Caco-2 (cell line): Measurements from ENCODE around the gene EXOSC1. TPM values are rescaled to one million over a fixed set of nuclear protein-coding genes. Genes with fewer than 3 reads are reported as not detected.

Experiments
- BruUV-seq: library from RNA; stranded (reverse); fragments of 400-500 nt; replicated peaks from 2 replicates; lab custom pipeline; 2021; lab: Mats Ljungman, UMichigan
- CTCF ChIA-PET: fragments of 300-600 bp; sonication (Branson Sonifier 250); formaldehyde crosslinking; loops from one replicate; lab custom pipeline; 2022; ENCODE audit warnings: antibody characterized with exemption; lab: Charles Lee
- POLR2A ChIA-PET: fragments of 300-600 bp; sonication (Branson Sonifier 250); formaldehyde crosslinking; loops from one replicate; lab custom pipeline; 2022; ENCODE audit warnings: antibody characterized with exemption; lab: Charles Lee
- DNase-seq, 2 experiments: peaks; one replicate each; pipeline versions ENCODE4 v3.0.0 to v3.0.0-alpha.2; 2020 to 2022
- H3K27me3 ChIP-seq: replicated peaks from 2 replicates; pipeline ENCODE4 v1.6.0; 2011; ENCODE audit warnings: low read length; ENCODE audit not compliant: control insufficient read depth, insufficient read depth
- H3K36me3 ChIP-seq: 2 replicates; pipeline ENCODE4 v1.5.1; 2011; ENCODE audit warnings: low read length; ENCODE audit not compliant: control insufficient read depth, insufficient read depth
- H3K4me1 ChIP-seq: fragments of 250-450 bp; sonication (Bioruptor Pico); 2 replicates; pipeline ENCODE4 v1.5.1; 2020; ENCODE audit warnings: mild to moderate bottlenecking
- H3K4me3 ChIP-seq: 2 replicates; pipeline ENCODE4 v1.5.1; 2011; ENCODE audit warnings: low read depth, mild to moderate bottlenecking, control low read depth, low read length
- H3K9me3 ChIP-seq: fragments of 250-450 bp; sonication (Bioruptor Pico); 2 replicates; pipeline ENCODE4 v1.5.1; 2020; ENCODE audit warnings: mild to moderate bottlenecking, moderate library complexity
- H3K27ac Mint-ChIP-seq: one replicate; pipeline ENCODE4 v1.8.0; 2022; ENCODE audit warnings: mixed read lengths; ENCODE audit not compliant: unreplicated experiment
- H3K27me3 Mint-ChIP-seq: one replicate; pipeline ENCODE4 v1.8.0; 2022; ENCODE audit warnings: mixed read lengths; ENCODE audit not compliant: insufficient read depth, unreplicated experiment
- H3K36me3 Mint-ChIP-seq: one replicate; pipeline ENCODE4 v1.8.0; 2022; ENCODE audit warnings: mild to moderate bottlenecking, mixed read lengths; ENCODE audit not compliant: insufficient read depth, unreplicated experiment
- H3K4me1 Mint-ChIP-seq: one replicate; pipeline ENCODE4 v1.8.0; 2022; ENCODE audit warnings: low read depth, mixed read lengths; ENCODE audit not compliant: unreplicated experiment
- H3K4me3 Mint-ChIP-seq: one replicate; pipeline ENCODE4 v1.8.0; 2022; ENCODE audit warnings: mild to moderate bottlenecking, moderate library complexity, mixed read lengths; ENCODE audit not compliant: unreplicated experiment
- H3K9me3 Mint-ChIP-seq: one replicate; pipeline ENCODE4 v1.8.0; 2022; ENCODE audit warnings: mixed read lengths; ENCODE audit not compliant: unreplicated experiment
- intact Hi-C: fragments of 100-400 bp; cut with micrococcal nuclease; formaldehyde crosslinking; loops from one replicate; pipeline ENCODE4 v1.10.0; 2022; ENCODE audit not compliant: unreplicated experiment
- total RNA-seq: library from RNA; stranded (reverse); gene quantifications from 2 replicates; pipeline ENCODE4 v1.2.3, GENCODE V29; 2022
- TF ChIP-seq, protein P1 (sequence below), 2 experiments: fragments of 200-600 bp in 1 of 2; IDR thresholded peaks; 1 replicate in 1 of 2; 2 replicates in 1 of 2; pipeline versions ENCODE4 v1.5.1 to v1.8.0; 2011 to 2022; ENCODE audit warnings: antibody characterized with exemption in 1 of 2, control low read depth in 1 of 2, inconsistent platforms in 1 of 2, low read depth in 1 of 2, low read length in 1 of 2, mild to moderate bottlenecking in 1 of 2, moderate library complexity in 1 of 2; ENCODE audit not compliant: insufficient read depth in 1 of 2, severe bottlenecking in 1 of 2, unreplicated experiment in 1 of 2

The EXOSC1 gene
- total RNA-seq, 1 experiment from 2014 or later: 84.7 TPM

DNA sequence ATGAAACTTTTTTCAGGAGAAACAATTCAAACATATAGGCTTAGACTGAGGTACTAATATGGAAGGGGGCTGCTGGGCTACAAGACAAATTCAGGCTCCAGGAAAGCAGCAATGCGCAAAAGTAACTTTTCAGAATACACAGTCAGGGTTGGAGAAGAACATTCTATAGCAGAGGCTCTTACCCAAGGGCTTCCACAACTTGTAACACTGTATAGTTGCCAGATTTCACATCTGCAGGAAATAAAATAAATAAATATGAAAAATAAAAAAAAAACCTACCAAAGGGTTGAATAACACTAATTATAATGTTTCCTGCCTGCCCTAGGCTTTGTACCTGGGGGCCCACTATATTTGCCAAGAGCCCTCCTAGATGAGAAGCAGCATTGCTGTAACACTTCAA, 38.1 kb upstream of the EXOSC1 start:
- H3K4me1 ChIP-seq: no peaks in the 10 kb centered on the region
- no peaks in the 10 kb centered on the region for H3K9me3 Mint-ChIP-seq
- POLR2A ChIA-PET: no interaction called here

DNA sequence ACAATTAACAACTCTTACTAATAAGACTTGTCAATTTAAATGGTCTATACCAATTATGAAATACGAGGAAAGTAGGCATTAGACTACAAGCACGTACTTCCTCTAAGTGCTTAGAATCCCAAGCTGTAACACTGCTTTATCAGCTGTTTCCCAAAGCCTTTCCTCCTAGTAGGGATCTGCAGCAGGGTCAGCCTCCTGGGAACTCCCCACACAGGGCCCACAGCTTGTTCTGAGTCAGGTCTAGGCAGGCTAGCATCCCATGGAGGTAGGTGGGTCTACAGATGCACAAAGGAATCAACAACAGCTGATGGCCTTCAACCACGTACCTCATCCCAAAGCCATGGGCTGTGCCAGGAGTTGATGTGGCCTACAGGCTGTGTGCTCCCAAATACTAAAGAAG, 37.7 kb upstream of the EXOSC1 start:
- Mint-ChIP-seq H3K9me3 (no peaks in the 10 kb centered on the region), H3K27me3 (no peaks in the 10 kb centered on the region), H3K4me1 (no peaks in the 10 kb centered on the region), H3K4me3 (no peak overlapping the region), H3K36me3 (peaks cover 48% of the 10 kb centered on the region), H3K27ac (no peak overlapping the region)
- ChIA-PET POLR2A (no interaction called here), CTCF (no interaction called here)
- Histone ChIP-seq H3K27me3 (no peaks in the 10 kb centered on the region), H3K36me3 (no peaks in the 10 kb centered on the region; the same call in none of the 2 replicates), H3K4me3 (no peak overlapping the region), H3K9me3 (no peaks in the 10 kb centered on the region), H3K4me1 (no peaks in the 10 kb centered on the region)
- intact Hi-C loops: no loop called here
- no TSS peak for BruUV-seq
- no peak for DNase-seq
- TF ChIP-seq, protein P1, sequence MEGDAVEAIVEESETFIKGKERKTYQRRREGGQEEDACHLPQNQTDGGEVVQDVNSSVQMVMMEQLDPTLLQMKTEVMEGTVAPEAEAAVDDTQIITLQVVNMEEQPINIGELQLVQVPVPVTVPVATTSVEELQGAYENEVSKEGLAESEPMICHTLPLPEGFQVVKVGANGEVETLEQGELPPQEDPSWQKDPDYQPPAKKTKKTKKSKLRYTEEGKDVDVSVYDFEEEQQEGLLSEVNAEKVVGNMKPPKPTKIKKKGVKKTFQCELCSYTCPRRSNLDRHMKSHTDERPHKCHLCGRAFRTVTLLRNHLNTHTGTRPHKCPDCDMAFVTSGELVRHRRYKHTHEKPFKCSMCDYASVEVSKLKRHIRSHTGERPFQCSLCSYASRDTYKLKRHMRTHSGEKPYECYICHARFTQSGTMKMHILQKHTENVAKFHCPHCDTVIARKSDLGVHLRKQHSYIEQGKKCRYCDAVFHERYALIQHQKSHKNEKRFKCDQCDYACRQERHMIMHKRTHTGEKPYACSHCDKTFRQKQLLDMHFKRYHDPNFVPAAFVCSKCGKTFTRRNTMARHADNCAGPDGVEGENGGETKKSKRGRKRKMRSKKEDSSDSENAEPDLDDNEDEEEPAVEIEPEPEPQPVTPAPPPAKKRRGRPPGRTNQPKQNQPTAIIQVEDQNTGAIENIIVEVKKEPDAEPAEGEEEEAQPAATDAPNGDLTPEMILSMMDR (IDR thresholded peaks at IDR 0.05; ENCODE audit: insufficient read depth in 1 of 2, low read depth in 1 of 2, low read length in 1 of 2, severe bottlenecking in 1 of 2, unreplicated experiment in 1 of 2): no peak

More for the DNA sequence above, 38.1 kb upstream of the EXOSC1 start:
- H3K36me3 Mint-ChIP-seq: peaks cover 46% of the 10 kb centered on the region
- CTCF ChIA-PET: no interaction called here
- no peaks in the 10 kb centered on the region for H3K27me3 Mint-ChIP-seq
- Histone ChIP-seq H3K4me3 (no peak overlapping the region), H3K9me3 (no peaks in the 10 kb centered on the region), H3K27me3 (no peaks in the 10 kb centered on the region), H3K36me3 (no peaks in the 10 kb centered on the region; the same call in none of the 2 replicates)
- H3K4me1 Mint-ChIP-seq: no peaks in the 10 kb centered on the region
- BruUV-seq: no TSS peak
- H3K27ac Mint-ChIP-seq: no peak overlapping the region
- no peak overlapping the region for H3K4me3 Mint-ChIP-seq
- intact Hi-C loops: no loop called here
- DNase-seq: no peak
- TF ChIP-seq, protein P1 (IDR thresholded peaks at IDR 0.05; ENCODE audit: insufficient read depth in 1 of 2, low read depth in 1 of 2, low read length in 1 of 2, severe bottlenecking in 1 of 2, unreplicated experiment in 1 of 2): no peak

DNA sequence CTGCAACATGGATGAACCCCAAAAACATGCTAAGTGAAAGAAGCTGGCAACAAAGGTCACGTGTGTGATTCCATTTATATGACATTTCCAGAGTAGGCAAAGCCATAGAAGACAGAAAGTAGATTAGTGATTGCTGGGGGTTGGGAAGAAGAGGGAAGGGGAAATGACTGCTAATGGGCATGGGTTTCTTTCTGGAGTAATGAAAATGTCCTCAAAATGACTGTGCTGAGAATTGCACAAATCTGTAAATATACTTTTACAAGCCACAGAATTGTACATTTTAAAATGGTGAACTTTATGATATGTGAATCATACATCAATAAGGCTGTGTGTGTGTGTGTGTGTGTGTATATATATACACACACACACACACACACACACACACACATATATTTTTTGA, 36.6 kb upstream of the EXOSC1 start:
- intact Hi-C loops: no loop called here
- no TSS peak for BruUV-seq
- Mint-ChIP-seq H3K9me3 (no peaks in the 10 kb centered on the region), H3K36me3 (peaks cover 54% of the 10 kb centered on the region), H3K27me3 (no peaks in the 10 kb centered on the region), H3K4me3 (no peak overlapping the region), H3K27ac (no peak overlapping the region), H3K4me1 (no peaks in the 10 kb centered on the region)
- TF ChIP-seq, protein P1 (IDR thresholded peaks at IDR 0.05; ENCODE audit: insufficient read depth in 1 of 2, low read depth in 1 of 2, low read length in 1 of 2, severe bottlenecking in 1 of 2, unreplicated experiment in 1 of 2): no peak
- no peak for DNase-seq
- Histone ChIP-seq H3K36me3 (peaks cover 1% of the 10 kb centered on the region), H3K4me3 (no peak overlapping the region), H3K4me1 (no peaks in the 10 kb centered on the region), H3K9me3 (no peaks in the 10 kb centered on the region), H3K27me3 (no peaks in the 10 kb centered on the region)
- CTCF ChIA-PET: no interaction called here
- POLR2A ChIA-PET: no interaction called here
